A673 (cell line): ENCODE data around the gene CBX7.

Source experiments
- CTCF ChIP-seq: fragments of 300-800, 200-600 bp; sonication (generic); conservative IDR thresholded peaks from 2 replicates; pipeline ENCODE4 v1.5.1; 2017; ENCODE audit warnings: low read depth, mild to moderate bottlenecking, antibody characterized with exemption, low read length, moderate library complexity, mixed read lengths
- EZH2 ChIP-seq: fragments of 200-600 bp; sonication (generic); IDR thresholded peaks from 2 replicates; pipeline ENCODE4 v1.6.1; 2017; ENCODE audit warnings: borderline replicate concordance, low read depth, mild to moderate bottlenecking, mixed read lengths, antibody characterized with exemption, low read length; ENCODE audit not compliant: poor library complexity, severe bottlenecking

- no peak for TF ChIP-seq CTCF
- TF ChIP-seq EZH2: no peak
These were observed 29.3 kb upstream of the CBX7 start for GRCh38 chr22:39181778-39182177.
